ENCODE measurements around the gene PPRC1. TPM values are rescaled to one million over a fixed set of nuclear protein-coding genes. Genes with fewer than 3 reads are reported as not detected.
A peak's percentile ranks its signal among the peaks of the same experiment; 100 is the strongest.
"Not testable (repeated sequence)": the region's sequence is repeated elsewhere in the genome, so short reads cannot be mapped to it uniquely, and the experiment has no call there.

Gene PPRC1
- total RNA-seq, 4 donors from 2014 or later, result 15.4 to 105 (median 31.9) TPM

- no peak for TF ChIP-seq CTCF (IDR thresholded peaks at IDR 0.05)
- DNase-seq (ENCODE audit: low spot score) (no peak), ATAC-seq (ENCODE audit: low FRiP score) (no peak)
Observed at GRCh38 chr10:102184606-102185005, 51.8 kb downstream of the PPRC1 start.

- no peak for ATAC-seq (ENCODE audit: low FRiP score)
- no peak for DNase-seq (ENCODE audit: low spot score)
- no peak for TF ChIP-seq CTCF (IDR thresholded peaks at IDR 0.05)
Observed at GRCh38 chr10:102185272-102185671, 52.4 kb downstream of the PPRC1 start.

- DNase-seq (ENCODE audit: low spot score) (no peak), ATAC-seq (ENCODE audit: low FRiP score) (no peak)
- TF ChIP-seq CTCF (IDR thresholded peaks at IDR 0.05), result no peak
Observed at GRCh38 chr10:102185811-102186527, 53.1 kb downstream of the PPRC1 start.

- ATAC-seq (ENCODE audit: low FRiP score), result peak; percentile 28
- no peak for TF ChIP-seq CTCF (IDR thresholded peaks at IDR 0.05)
- DNase-seq (ENCODE audit: low spot score), result no peak
Observed at GRCh38 chr10:102188298-102188940, 55.6 kb downstream of the PPRC1 start.

- DNase-seq (ENCODE audit: low spot score); ATAC-seq (ENCODE audit: low FRiP score): not testable (repeated sequence)
Observed at GRCh38 chr10:102188941-102189898, 56.4 kb downstream of the PPRC1 start.

- DNase-seq (ENCODE audit: low spot score), result no peak
- TF ChIP-seq CTCF (IDR thresholded peaks at IDR 0.05), result no peak
- ATAC-seq (ENCODE audit: low FRiP score), result no peak
Observed at GRCh38 chr10:102191956-102192355, 59.1 kb downstream of the PPRC1 start.

GRCh38 chr10:102195296-102195870, 62.5 kb downstream of the PPRC1 start:
- DNase-seq (ENCODE audit: low spot score), result no peak
- no peak for ATAC-seq (ENCODE audit: low FRiP score)
- TF ChIP-seq CTCF (IDR thresholded peaks at IDR 0.05), result no peak

Measured in omental fat pad (tissue), 4 donors.